GM12878 (cell line): ENCODE data around the gene ARHGAP40. TPM values are rescaled to one million over a fixed set of nuclear protein-coding genes. Genes with fewer than 3 reads are reported as not detected.

Experiments
- ATAC-seq: fragments of 200-7000 bp; cut with Tn5 transposase; 3 replicates; pipeline ENCODE4 v1.9.1; 2020; ENCODE audit warnings: mild to moderate bottlenecking, moderate library complexity
- BruUV-seq: library from RNA; stranded (reverse); fragments of 400-500 nt; replicated peaks from 2 replicates; lab custom pipeline; 2021; lab: Mats Ljungman, UMichigan
- CTCF ChIA-PET: fragments of 300-600 bp; sonication (Branson Sonifier 250); formaldehyde crosslinking; extraction: SDS; loops from one replicate; lab custom pipeline; 2021; ENCODE audit warnings: inconsistent platforms; lab: Yijun Ruan, JAX
- POLR2A ChIA-PET: fragments of 350-600 bp; formaldehyde crosslinking; extraction: SDS; loops from one replicate; lab custom pipeline; 2021; ENCODE audit warnings: inconsistent platforms; lab: Charles Lee
- RAD21 ChIA-PET: fragments of 300-600 bp; sonication (Branson Sonifier 250); formaldehyde crosslinking; loops from one replicate; lab custom pipeline; 2023; ENCODE audit warnings: antibody characterized with exemption; ENCODE audit not compliant: unreplicated experiment; lab: Charles Lee
- SMC1A ChIA-PET: fragments of 300-600 bp; sonication (Branson Sonifier 250); formaldehyde crosslinking; loops from one replicate; lab custom pipeline; 2023; ENCODE audit not compliant: unreplicated experiment, uncharacterized antibody; lab: Charles Lee
- DNase-seq: peaks from one replicate; pipeline ENCODE4 v3.0.0-alpha.2; 2011; ENCODE audit warnings: low read depth, low spot score
- FAIRE-seq: peaks from 3 replicates; lab custom pipeline; 2011; peaks lifted over from hg19 to GRCh38; lab: Jason Lieb, UNC
- H2AFZ ChIP-seq: 2 replicates; pipeline ENCODE4 v1.6.0; 2011; ENCODE audit warnings: low read depth, low read length, control low read depth; ENCODE audit not compliant: control insufficient read depth
- H3K27ac ChIP-seq: 2 replicates; pipeline ENCODE4 v1.5.1; 2011; ENCODE audit warnings: control low read depth; ENCODE audit not compliant: control insufficient read depth, insufficient read depth
- H3K27me3 ChIP-seq, 2 experiments: replicated peaks in 1 of 2; 2 replicates each; pipeline versions ENCODE4 v1.6.0 to v1.6.1; 2011; ENCODE audit warnings: low read length in 1 of 2; ENCODE audit not compliant: control insufficient read depth in 2 of 2, insufficient read depth in 2 of 2
- H3K36me3 ChIP-seq, 2 experiments: 2 replicates each; pipeline ENCODE4 v1.5.1; 2011; ENCODE audit warnings: low read length in 1 of 2; ENCODE audit not compliant: control insufficient read depth in 2 of 2, insufficient read depth in 2 of 2
- H3K4me1 ChIP-seq: 2 replicates; pipeline ENCODE4 v1.6.1; 2011; ENCODE audit warnings: mild to moderate bottlenecking, low read length, moderate library complexity, mixed read lengths; ENCODE audit not compliant: control insufficient read depth, insufficient read depth
- H3K4me2 ChIP-seq: 2 replicates; pipeline ENCODE4 v1.6.0; 2011; ENCODE audit warnings: control low read depth; ENCODE audit not compliant: control insufficient read depth, insufficient read depth
- H3K4me3 ChIP-seq: fragments of 200-600 bp; sonication (generic); 2 replicates; pipeline ENCODE4 v1.5.1; 2016
- H3K79me2 ChIP-seq: 2 replicates; pipeline ENCODE4 v1.6.0; 2011; ENCODE audit warnings: low read length; ENCODE audit not compliant: control insufficient read depth, insufficient read depth
- H3K9ac ChIP-seq: 2 replicates; pipeline ENCODE4 v1.8.0; 2011; ENCODE audit warnings: low read length, control low read depth, mixed read lengths; ENCODE audit not compliant: control insufficient read depth, insufficient read depth
- H3K9me3 ChIP-seq: replicated peaks from 3 replicates; pipeline ENCODE4 v1.5.1; 2011; ENCODE audit warnings: mild to moderate bottlenecking, low read length; ENCODE audit not compliant: control insufficient read depth, insufficient read depth
- H4K20me1 ChIP-seq: 2 replicates; pipeline ENCODE4 v1.6.0; 2011; ENCODE audit not compliant: control insufficient read depth, insufficient read depth
- CHD2 ChIP-seq: IDR thresholded peaks from 2 replicates; pipeline ENCODE4 v1.6.1; 2011; ENCODE audit warnings: low read depth, low read length, improper control_type of control experiment, borderline replicate concordance
- EZH2 ChIP-seq: IDR thresholded peaks from 2 replicates; pipeline ENCODE4 v1.6.1; 2012; ENCODE audit warnings: low read depth, mild to moderate bottlenecking, control low read depth, inconsistent platforms, low read length, borderline replicate concordance; ENCODE audit not compliant: control insufficient read depth
- FOXK2 ChIP-seq: fragments of 450-650 bp; IDR thresholded peaks from 2 replicates; pipeline ENCODE4 v1.6.1; 2017; ENCODE audit warnings: mild to moderate bottlenecking, moderate library complexity
- HDAC2 ChIP-seq: fragments of 200-600 bp; sonication (generic); IDR thresholded peaks from 2 replicates; pipeline ENCODE4 v1.6.1; 2017
- KLF5 ChIP-seq: fragments of 450-650 bp; IDR thresholded peaks from 2 replicates; pipeline ENCODE4 v1.6.1; 2014; ENCODE audit warnings: mild to moderate bottlenecking; ENCODE audit not compliant: partially characterized antibody
- PML ChIP-seq: IDR thresholded peaks from 2 replicates; pipeline ENCODE4 v1.6.1; 2012; ENCODE audit warnings: low read length, inconsistent platforms
- POLR2AphosphoS2 ChIP-seq: IDR thresholded peaks from 2 replicates; pipeline ENCODE4 v1.6.1; 2011; ENCODE audit warnings: low read depth, mild to moderate bottlenecking, low read length, improper control_type of control experiment, moderate library complexity
- RAD21 ChIP-seq: IDR thresholded peaks from 2 replicates; pipeline ENCODE4 v1.6.1; 2011; ENCODE audit warnings: mild to moderate bottlenecking, low read depth, low read length, moderate library complexity; ENCODE audit not compliant: insufficient read depth
- SMARCA5 ChIP-seq: fragments of 450-650 bp; IDR thresholded peaks from 2 replicates; pipeline ENCODE4 v1.6.1; 2017; ENCODE audit warnings: mild to moderate bottlenecking
- SMC3 ChIP-seq: IDR thresholded peaks from 2 replicates; pipeline ENCODE4 v1.6.1; 2011; ENCODE audit warnings: low read length, improper control_type of control experiment, borderline replicate concordance
- SRF ChIP-seq, 2 experiments: IDR thresholded peaks; 2 replicates each; pipeline ENCODE4 v1.6.1; 2011; ENCODE audit warnings: low read depth in 2 of 2, low read length in 2 of 2, mild to moderate bottlenecking in 1 of 2, moderate library complexity in 1 of 2
- STAT3 ChIP-seq: IDR thresholded peaks from 2 replicates; pipeline ENCODE4 v1.6.1; 2011; ENCODE audit warnings: low read depth, low read length, improper control_type of control experiment
- TARDBP ChIP-seq: IDR thresholded peaks from 2 replicates; pipeline ENCODE4 v1.6.1; 2016; ENCODE audit warnings: borderline replicate concordance
- ZNF384 ChIP-seq: IDR thresholded peaks from 2 replicates; pipeline ENCODE4 v1.6.1; 2012; ENCODE audit warnings: low read depth, mild to moderate bottlenecking, low read length, improper control_type of control experiment, borderline replicate concordance
- WGBS: methylation state at CpG from one replicate; pipeline ENCODE4 v1.1.6; 2016; ENCODE audit warnings: low lambda C conversion rate; ENCODE audit not compliant: insufficient replicate concordance, insufficient coverage; ENCODE audit errors: missing lambda C conversion rate; 5-methylcytosine and 5-hydroxymethylcytosine counted together
- in situ Hi-C: fragments of 300-500 bp; cut with MboI; formaldehyde crosslinking; loops from 9 replicates; pipeline ENCODE4 v1.14.3; 2018; ENCODE audit warnings: mixed read lengths
- intact Hi-C: fragments of 100-400 bp; cut with micrococcal nuclease; formaldehyde crosslinking; loops from one replicate; pipeline ENCODE4 v1.14.2; 2022; ENCODE audit not compliant: unreplicated experiment
- polyA plus RNA-seq, 11 experiments: library from polyadenylated mRNA; depleted of rRNA in 4 of 11; unstranded in 6 of 11; stranded (reverse) in 5 of 11; fragments of >200 nt; fragmentation: Nextera tagmentation in 4 of 11; fragmentation: Illumina TruSeq in 1 of 11; extraction: Ambion mirVana in 4 of 11; extraction: Trizol in 1 of 11; gene quantifications; 1 replicate in 1 of 11; 2 replicates in 10 of 11; pipeline versions ENCODE4 v1.2.1 to v1.2.3, GENCODE V29; 2011 to 2016; ENCODE audit warnings: inconsistent platforms in 2 of 11, missing spikeins in 2 of 11, low read depth in 1 of 11
- total RNA-seq, 4 experiments: library from RNA; depleted of rRNA in 3 of 4; stranded (reverse); fragments of >200 nt in 3 of 4; fragmentation: Illumina TruSeq in 1 of 4; extraction: Trizol in 1 of 4; gene quantifications; 2 replicates each; pipeline versions ENCODE4 v1.2.1 to v1.2.3, GENCODE V29; 2013 to 2021
- TF ChIP-seq, protein P1 (sequence below): fragments of 450-650 bp; IDR thresholded peaks from 2 replicates; pipeline ENCODE4 v1.6.1; 2016; ENCODE audit warnings: mild to moderate bottlenecking, moderate library complexity, borderline replicate concordance
- TF ChIP-seq, protein P2 (sequence below): IDR thresholded peaks from 2 replicates; pipeline ENCODE4 v1.6.1; 2011; ENCODE audit warnings: low read depth, low read length, improper control_type of control experiment, borderline replicate concordance
- TF ChIP-seq, protein P3 (sequence below): fragments of 450-650 bp; IDR thresholded peaks from 2 replicates; pipeline ENCODE4 v1.6.1; 2017; ENCODE audit warnings: mild to moderate bottlenecking

The ARHGAP40 gene
- total and polyA plus RNA-seq, 10 of the 15 experiments (the other 5 are each of a cell fraction or from before 2014, with no cell fraction given), result 0.06 to 0.07 TPM; not detected in 8

DNA sequence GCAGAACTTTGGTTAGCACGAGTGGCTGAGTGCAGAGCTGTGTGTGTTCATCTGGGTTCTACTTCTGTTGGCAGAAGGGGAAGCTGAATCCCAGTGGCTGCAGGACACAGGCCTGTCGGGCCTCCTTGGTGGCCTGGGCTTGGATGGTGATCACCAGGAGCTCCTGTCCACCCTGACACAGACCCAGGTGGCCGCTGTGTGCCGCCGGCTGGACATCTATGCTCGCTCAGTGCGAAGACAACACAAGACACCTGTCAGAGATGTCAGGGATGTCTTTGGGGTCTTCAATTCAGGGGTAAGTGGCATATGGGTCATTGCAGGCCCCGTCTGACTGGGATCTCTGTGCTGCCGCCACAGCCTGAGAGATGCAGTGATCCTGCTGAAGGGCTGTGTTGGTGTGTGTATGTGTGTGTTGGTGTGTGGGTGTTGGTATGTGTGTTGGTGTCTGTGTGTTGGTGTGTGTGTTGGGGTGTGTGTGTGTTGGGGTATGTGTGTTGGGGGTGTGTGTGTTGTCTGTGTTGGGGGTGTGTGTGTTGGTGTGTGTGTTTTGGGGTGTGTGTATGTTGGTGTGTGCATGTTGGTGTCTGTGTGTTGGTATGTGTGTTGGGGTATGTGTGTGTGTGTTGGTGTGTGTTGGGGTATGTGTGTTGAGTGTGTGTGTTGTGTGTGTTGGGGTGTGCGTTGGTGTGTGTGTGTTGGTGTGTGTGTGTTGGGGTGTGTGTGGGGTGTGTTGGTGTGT lies 25.5 kb downstream of the ARHGAP40 start:
- no peak for FAIRE-seq
- no peaks in the 10 kb centered on the region for H3K9me3 ChIP-seq
- H3K4me3 ChIP-seq, result no peak overlapping the region
- DNase-seq, result no peak
- no peaks in the 10 kb centered on the region for H4K20me1 ChIP-seq
- no peaks in the 10 kb centered on the region for H3K79me2 ChIP-seq
- no peaks in the 10 kb centered on the region for H3K27me3 ChIP-seq
- SMC1A ChIA-PET, result no interaction called here
- RAD21 ChIA-PET, result no interaction called here
- no peaks in the 10 kb centered on the region for H3K36me3 ChIP-seq
- H3K4me2 ChIP-seq, result no peak overlapping the region
- no peaks in the 10 kb centered on the region for H3K4me1 ChIP-seq
- H3K9ac ChIP-seq, result no peak overlapping the region
- no TSS peak for BruUV-seq
- in situ Hi-C loops (no loop called here), intact Hi-C loops (no loop called here)
- POLR2A ChIA-PET, result no interaction called here
- no peak overlapping the region for H2AFZ ChIP-seq
- CTCF ChIA-PET, result no interaction called here
- no peak overlapping the region for H3K27ac ChIP-seq
- 57% methylated on average over 10 of the region's 10 CpGs for WGBS
- TF ChIP-seq HDAC2, result no peak
- TF ChIP-seq, protein P1, sequence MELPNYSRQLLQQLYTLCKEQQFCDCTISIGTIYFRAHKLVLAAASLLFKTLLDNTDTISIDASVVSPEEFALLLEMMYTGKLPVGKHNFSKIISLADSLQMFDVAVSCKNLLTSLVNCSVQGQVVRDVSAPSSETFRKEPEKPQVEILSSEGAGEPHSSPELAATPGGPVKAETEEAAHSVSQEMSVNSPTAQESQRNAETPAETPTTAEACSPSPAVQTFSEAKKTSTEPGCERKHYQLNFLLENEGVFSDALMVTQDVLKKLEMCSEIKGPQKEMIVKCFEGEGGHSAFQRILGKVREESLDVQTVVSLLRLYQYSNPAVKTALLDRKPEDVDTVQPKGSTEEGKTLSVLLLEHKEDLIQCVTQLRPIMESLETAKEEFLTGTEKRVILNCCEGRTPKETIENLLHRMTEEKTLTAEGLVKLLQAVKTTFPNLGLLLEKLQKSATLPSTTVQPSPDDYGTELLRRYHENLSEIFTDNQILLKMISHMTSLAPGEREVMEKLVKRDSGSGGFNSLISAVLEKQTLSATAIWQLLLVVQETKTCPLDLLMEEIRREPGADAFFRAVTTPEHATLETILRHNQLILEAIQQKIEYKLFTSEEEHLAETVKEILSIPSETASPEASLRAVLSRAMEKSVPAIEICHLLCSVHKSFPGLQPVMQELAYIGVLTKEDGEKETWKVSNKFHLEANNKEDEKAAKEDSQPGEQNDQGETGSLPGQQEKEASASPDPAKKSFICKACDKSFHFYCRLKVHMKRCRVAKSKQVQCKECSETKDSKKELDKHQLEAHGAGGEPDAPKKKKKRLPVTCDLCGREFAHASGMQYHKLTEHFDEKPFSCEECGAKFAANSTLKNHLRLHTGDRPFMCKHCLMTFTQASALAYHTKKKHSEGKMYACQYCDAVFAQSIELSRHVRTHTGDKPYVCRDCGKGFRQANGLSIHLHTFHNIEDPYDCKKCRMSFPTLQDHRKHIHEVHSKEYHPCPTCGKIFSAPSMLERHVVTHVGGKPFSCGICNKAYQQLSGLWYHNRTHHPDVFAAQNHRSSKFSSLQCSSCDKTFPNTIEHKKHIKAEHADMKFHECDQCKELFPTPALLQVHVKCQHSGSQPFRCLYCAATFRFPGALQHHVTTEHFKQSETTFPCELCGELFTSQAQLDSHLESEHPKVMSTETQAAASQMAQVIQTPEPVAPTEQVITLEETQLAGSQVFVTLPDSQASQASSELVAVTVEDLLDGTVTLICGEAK, result no peak
- TF ChIP-seq POLR2AphosphoS2, result no peak
- TF ChIP-seq STAT3, result no peak
- no peak for TF ChIP-seq FOXK2
- no peak for TF ChIP-seq SMARCA5
- no peak for TF ChIP-seq EZH2
- no peak for TF ChIP-seq PML
- TF ChIP-seq SMC3, result no peak
- TF ChIP-seq KLF5, result no peak
- no peak for TF ChIP-seq ZNF384
- TF ChIP-seq, protein P2, sequence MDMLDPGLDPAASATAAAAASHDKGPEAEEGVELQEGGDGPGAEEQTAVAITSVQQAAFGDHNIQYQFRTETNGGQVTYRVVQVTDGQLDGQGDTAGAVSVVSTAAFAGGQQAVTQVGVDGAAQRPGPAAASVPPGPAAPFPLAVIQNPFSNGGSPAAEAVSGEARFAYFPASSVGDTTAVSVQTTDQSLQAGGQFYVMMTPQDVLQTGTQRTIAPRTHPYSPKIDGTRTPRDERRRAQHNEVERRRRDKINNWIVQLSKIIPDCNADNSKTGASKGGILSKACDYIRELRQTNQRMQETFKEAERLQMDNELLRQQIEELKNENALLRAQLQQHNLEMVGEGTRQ, result no peak
- TF ChIP-seq, protein P3, sequence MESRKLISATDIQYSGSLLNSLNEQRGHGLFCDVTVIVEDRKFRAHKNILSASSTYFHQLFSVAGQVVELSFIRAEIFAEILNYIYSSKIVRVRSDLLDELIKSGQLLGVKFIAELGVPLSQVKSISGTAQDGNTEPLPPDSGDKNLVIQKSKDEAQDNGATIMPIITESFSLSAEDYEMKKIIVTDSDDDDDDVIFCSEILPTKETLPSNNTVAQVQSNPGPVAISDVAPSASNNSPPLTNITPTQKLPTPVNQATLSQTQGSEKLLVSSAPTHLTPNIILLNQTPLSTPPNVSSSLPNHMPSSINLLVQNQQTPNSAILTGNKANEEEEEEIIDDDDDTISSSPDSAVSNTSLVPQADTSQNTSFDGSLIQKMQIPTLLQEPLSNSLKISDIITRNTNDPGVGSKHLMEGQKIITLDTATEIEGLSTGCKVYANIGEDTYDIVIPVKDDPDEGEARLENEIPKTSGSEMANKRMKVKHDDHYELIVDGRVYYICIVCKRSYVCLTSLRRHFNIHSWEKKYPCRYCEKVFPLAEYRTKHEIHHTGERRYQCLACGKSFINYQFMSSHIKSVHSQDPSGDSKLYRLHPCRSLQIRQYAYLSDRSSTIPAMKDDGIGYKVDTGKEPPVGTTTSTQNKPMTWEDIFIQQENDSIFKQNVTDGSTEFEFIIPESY, result no peak
- TF ChIP-seq RAD21, result no peak
- TF ChIP-seq CHD2, result no peak
- no peak for TF ChIP-seq SRF (IDR thresholded peaks at IDR 0.05; ENCODE audit: low read depth in 2 of 2, low read length in 2 of 2)
- no peak for TF ChIP-seq TARDBP
- ATAC-seq, result no peak
